ENCODE measurements around the gene LRRC3. TPM values are rescaled to one million over a fixed set of nuclear protein-coding genes. Genes with fewer than 3 reads are reported as not detected.

The LRRC3 gene
- polyA plus RNA-seq, 1 of the 3 experiments (the other 2 are of a cell fraction), result 2.3 TPM

GRCh38 chr21:44433791-44434567 is 21.3 kb upstream of the LRRC3 start:
- Histone ChIP-seq H3K4me1 (ENCODE audit: control insufficient read depth in 1 of 2, insufficient read depth in 2 of 2, low read depth in 1 of 2, low read length in 1 of 2) (peaks cover 0 to 40% of the 10 kb centered on the region in 2 experiments; a peak in 1 of 4 replicates), H3K9ac (no peak overlapping the region), H2AFZ (ENCODE audit: low read depth) (no peak overlapping the region), H3K36me3 (replicated peaks in 1 of 2; ENCODE audit: control insufficient read depth in 1 of 2, insufficient read depth in 2 of 2, low read length in 1 of 2) (no peaks in the 10 kb centered on the region), H3F3A (replicated peaks; ENCODE audit: insufficient read depth) (no peaks in the 10 kb centered on the region), H3K27ac (ENCODE audit: low read depth in 2 of 2, low read length in 1 of 2) (no peak overlapping the region), H3K79me2 (ENCODE audit: insufficient read depth) (no peaks in the 10 kb centered on the region), H4K20me1 (ENCODE audit: insufficient read depth) (no peaks in the 10 kb centered on the region), H3K4me2 (no peak overlapping the region), H3K4me3 (ENCODE audit: low read depth in 2 of 2, low read length in 1 of 2) (no peak overlapping the region), H3K9me2 (no peaks in the 10 kb centered on the region), H3K9me3 (peaks cover 9% of the 10 kb centered on the region), H3K27me3 (ENCODE audit: insufficient read depth) (no peaks in the 10 kb centered on the region)
- ChIA-PET POLR2A (no interaction called here), CTCF (no interaction called here)
- 80% methylated on average over 34 of the region's 39 CpGs for WGBS (ENCODE audit: low lambda C conversion rate)
- DNase-seq, result no peak
- TF ChIP-seq PBX3 (IDR thresholded peaks at IDR 0.05) (no peak), POLR2AphosphoS5 (IDR thresholded peaks at IDR 0.05; ENCODE audit: low read depth, low read length) (no peak)

- Histone ChIP-seq H3K4me3 (ENCODE audit: low read depth in 2 of 2, low read length in 1 of 2) (no peak overlapping the region), H3K4me1 (ENCODE audit: control insufficient read depth in 1 of 2, insufficient read depth in 2 of 2, low read depth in 1 of 2, low read length in 1 of 2) (peaks cover 0 to 46% of the 10 kb centered on the region in 2 experiments; a peak in 1 of 4 replicates), H3K4me2 (no peak overlapping the region), H3K36me3 (replicated peaks in 1 of 2; ENCODE audit: control insufficient read depth in 1 of 2, insufficient read depth in 2 of 2, low read length in 1 of 2) (no peaks in the 10 kb centered on the region), H3K27ac (ENCODE audit: low read depth in 2 of 2, low read length in 1 of 2) (no peak overlapping the region), H3K9ac (no peak overlapping the region), H3F3A (replicated peaks; ENCODE audit: insufficient read depth) (no peaks in the 10 kb centered on the region), H3K9me2 (no peaks in the 10 kb centered on the region), H3K9me3 (peaks cover 6% of the 10 kb centered on the region), H2AFZ (ENCODE audit: low read depth) (no peak overlapping the region), H3K27me3 (ENCODE audit: insufficient read depth) (no peaks in the 10 kb centered on the region), H4K20me1 (ENCODE audit: insufficient read depth) (no peaks in the 10 kb centered on the region), H3K79me2 (ENCODE audit: insufficient read depth) (no peaks in the 10 kb centered on the region)
- no peak for DNase-seq
- POLR2A ChIA-PET, result no interaction called here
- 71% methylated on average over 11 of the region's 13 CpGs for WGBS (ENCODE audit: low lambda C conversion rate)
- TF ChIP-seq FOXM1 (IDR thresholded peaks at IDR 0.05; ENCODE audit: low read depth) (no peak), GATA2 (CRISPR knock-in tag; IDR thresholded peaks at IDR 0.05) (no peak), CTCF (IDR thresholded peaks at IDR 0.05) (no peak), TEAD4 (IDR thresholded peaks at IDR 0.05; ENCODE audit: borderline replicate concordance, insufficient read depth) (no peak), RAD21 (IDR thresholded peaks at IDR 0.05; ENCODE audit: low read length) (no peak), RCOR1 (IDR thresholded peaks at IDR 0.05; ENCODE audit: low read length) (no peak), NFIC (IDR thresholded peaks at IDR 0.05; ENCODE audit: borderline replicate concordance) (no peak), SIN3A (IDR thresholded peaks at IDR 0.05; ENCODE audit: borderline replicate concordance, low read depth, low read length) (no peak), TAF1 (IDR thresholded peaks at IDR 0.05; ENCODE audit: borderline replicate concordance, low read depth, low read length) (no peak)
- CTCF ChIA-PET, result no interaction called here
Observed at GRCh38 chr21:44434568-44434925, 20.8 kb upstream of the LRRC3 start.

Measured in SK-N-SH (cell line).